GM18519 (cell line): ENCODE data around the gene SLC29A3.

Experiments
- ATAC-seq: cut with Tn5 transposase; IDR thresholded peaks from one replicate; pipeline ENCODE4 v1.9.1; 2021; ENCODE audit warnings: mild to moderate bottlenecking, moderate library complexity; ENCODE audit not compliant: unreplicated experiment, low FRiP score

The SLC29A3 gene

DNA sequence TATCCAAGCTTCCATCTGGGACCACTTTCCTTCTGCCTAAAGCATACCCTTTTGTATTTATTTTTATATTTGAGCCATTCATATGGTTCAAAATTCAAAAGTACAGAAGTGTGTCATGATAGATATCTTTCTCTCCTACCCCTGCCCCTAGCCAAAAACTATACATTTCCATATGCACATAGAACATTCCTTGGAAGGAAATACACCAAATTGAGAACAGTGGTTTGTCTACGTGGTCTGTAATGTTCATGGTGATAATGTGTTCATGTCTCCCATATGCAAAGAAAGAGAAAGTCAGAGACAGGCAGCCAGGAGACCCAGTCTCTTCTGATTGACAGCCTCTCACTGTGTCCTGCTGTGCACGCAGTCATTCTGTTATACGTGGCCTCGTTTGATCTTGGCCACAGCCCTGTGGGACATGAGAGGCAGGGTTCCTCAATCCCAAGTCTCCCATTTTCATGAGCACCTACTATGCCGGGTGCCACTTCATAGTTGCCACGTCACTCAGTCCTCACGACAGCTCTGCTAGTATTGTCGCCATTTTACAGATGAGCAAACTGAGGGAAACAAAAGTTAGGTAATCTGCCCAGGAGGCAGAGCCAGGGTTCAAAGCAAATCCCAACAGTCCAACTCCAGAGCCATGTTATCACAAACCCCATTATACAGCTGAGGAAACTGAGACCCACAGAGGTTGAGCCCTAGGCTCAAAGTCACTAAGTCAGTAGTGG lies 69.7 kb downstream of the SLC29A3 start:
- ATAC-seq: no peak

DNA sequence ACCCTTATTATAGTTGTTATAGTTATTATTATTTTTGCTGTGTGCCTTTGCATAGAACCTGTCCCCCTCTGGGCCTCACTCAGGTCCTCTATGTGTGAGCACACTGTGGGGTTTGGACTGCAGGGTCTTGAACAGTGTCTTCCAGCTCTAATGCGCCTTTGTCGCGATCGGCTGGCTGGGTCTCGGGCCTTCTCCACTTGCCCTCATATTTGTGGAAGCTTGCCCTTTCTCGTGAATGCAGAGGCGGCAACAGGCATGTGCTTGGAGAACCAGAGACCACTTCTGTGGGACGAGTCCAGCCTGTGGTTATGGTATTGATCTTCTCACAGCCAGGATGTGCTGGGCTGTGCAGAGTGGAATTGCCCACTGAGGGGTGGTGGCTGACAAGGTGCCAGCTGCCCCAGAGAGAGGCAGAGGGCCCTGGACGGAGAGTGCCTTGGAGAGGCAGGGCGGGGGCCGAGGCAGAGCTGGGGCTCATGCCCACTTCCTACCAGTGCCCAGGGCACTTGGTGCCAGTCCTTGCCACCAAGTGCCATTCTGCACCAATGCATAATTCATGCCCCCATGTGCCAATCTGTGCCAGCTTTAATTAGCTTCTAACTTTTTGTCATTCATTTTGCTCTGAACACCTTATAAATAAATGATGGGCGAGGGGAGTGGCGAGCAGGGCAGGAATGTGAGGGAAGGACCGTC lies 70.9 kb downstream of the SLC29A3 start:
- no peak for ATAC-seq

DNA sequence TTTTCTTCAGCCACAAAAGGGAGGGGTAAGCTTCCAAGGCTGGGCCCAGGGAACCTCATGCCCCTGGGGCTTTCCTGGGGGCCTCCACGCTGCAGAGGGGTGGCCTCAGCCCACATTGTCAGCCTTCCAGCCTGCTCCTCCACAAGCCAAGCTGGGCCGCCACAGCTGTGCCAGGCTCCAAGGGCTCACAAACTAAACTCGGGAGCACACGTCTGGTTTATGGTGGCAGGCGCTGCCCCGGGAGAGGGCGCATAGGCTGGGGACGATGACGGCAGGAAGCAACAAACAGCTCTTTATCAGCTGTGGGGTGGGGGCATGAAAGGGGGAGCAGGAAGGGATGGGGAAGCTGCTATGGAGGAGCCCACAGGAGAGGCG lies 71.4 kb downstream of the SLC29A3 start:
- ATAC-seq: no peak

DNA sequence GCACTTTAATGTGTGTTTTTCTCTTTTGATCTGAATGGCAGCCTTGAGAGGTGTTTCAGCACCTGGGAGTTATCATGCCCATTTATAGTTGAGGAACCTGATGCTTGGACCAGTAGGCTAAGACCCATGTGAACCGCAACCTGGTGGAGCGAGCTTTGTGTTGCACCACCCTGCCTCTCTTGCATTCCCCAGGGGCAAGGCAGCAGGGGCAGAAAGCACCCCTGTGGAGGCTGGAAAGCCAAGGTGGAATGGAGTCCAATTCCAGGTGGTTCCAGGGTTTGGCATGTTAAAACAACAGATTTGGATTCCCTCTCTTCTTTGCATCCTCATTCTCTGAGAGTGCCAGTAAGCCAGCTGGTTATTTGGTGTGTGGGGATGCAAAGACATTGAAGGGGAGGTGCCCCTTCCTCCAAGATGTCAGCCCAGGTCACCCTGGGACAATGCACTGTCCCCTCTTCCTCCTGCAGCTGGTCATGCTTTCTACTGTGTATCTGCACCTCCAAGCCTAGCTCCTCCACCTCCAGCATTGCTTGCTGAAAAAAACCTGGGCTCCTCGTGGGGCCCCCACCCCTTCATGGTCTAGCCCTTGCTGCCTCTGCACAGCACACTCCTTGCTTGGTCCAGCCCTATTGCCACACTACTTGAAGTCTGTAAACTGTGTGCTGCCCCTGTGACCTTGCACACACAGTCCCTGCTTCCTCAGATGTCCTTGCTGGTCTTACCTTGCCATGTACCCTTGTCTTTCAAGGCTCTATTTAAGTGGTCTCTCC lies 72.0 kb downstream of the SLC29A3 start:
- no peak for ATAC-seq

DNA sequence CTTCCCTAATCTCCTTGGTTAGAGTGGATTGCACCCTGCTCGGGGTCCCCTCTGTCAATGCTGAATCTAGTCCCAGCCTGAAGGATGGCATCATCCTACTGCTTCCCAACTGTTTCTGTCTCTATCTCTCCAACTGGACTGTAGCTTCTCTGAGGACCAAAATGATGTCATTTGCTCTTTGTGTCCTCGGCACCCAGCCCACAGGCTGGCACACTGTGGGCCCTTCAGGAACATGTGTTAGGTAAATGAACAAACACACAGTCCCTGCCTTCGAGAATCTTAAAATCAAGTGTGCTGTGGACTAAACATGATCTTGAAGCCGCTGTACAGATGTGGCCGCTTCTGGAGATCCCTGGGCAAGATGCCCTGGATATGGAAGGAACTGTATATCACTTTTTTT lies 72.6 kb downstream of the SLC29A3 start:
- no peak for ATAC-seq

DNA sequence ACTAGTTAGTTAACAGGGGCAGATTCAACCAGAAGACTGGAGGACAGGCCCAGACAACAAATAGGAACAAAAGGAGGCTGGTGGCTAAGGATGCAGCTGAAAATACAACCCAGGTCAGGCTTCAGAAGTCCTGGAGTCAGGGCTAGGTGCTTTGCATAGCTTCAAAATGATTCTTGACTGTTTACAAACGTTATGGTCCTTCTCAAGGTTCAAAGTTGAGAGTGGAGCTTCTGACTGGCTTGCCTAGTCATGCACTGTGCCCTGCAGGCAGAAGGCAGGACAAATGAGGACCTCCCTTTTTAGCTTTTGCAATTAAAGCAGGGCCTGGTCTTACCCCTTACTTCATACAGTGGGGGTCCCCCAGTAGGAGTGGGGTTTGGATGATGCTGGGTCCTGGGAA lies 73.2 kb downstream of the SLC29A3 start:
- ATAC-seq: no peak

DNA sequence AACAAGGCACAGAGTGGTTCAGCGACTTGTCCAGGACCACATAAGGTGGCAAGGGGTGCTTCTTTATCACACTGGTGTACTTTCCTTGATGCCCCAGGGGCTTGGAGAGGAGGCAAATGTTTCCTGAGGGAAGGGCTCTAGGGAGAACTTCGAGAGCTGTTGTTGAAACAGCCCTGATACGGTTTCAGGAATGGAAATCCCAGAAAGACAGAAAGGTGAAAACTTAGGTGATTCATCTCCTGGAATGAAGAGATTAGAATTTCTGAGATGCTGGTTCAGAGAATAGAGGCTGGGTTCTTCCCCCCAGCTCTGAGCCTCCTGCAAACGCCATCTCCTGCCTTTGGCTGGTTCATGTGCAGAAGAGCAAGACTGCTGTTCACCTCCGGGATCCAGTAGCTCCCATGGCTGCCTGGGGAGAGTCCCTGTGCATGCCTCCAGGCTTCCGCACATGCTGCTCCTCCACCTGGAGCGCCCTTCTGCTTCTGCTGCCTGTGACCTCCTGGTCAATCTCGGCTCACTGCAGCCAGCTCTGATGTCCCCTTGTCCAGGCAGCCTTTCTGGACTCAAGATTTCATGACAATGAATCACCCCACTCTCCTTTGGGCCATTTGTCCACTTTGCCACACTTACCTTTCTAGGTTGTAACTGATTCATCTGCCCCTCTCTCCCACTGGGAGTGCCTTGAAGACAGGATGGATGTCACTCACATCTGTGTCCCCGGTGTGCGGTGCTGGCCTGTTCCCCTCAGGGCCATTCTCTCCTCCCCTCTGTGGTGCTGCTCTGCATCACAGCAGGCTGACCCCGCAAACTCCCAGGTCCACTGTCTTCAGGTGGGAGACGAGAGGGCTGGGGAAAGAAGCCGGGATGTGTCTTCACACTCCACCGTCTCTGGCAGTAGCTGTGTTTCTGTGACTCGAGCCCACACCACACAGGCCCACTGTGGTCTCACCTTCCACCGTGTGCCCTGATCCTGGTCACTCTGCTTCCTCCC lies 74.0 kb downstream of the SLC29A3 start:
- no peak for ATAC-seq

DNA sequence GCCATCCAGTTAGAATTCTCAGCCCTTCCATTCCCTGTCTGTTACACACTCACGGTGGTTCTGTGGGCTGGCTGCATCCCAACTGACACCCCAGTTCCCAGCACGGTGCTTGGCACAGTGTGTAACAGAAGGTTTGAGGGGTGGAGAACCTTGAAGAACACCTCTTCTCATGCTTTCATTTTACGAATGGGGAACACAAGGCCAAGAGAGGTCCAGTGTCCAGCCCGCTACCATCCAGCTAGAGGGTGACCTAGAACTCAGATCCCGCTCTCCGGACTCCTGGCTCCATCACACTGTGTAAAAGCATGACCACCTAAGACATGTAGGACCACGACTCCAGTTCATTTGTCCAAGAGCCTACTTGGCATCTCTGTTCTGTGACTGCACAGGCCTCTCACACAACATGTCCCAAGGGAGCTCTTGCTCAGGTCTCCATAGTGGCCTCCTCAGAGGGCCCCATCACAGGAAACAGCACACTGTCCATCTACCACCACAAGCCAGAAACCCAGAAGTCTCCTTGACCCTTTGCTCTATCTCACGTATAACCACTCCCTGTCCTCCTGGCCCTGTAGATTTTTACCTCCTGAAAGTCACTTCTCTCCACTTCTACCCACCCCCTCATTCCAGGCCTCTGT lies 74.9 kb downstream of the SLC29A3 start:
- no peak for ATAC-seq

DNA sequence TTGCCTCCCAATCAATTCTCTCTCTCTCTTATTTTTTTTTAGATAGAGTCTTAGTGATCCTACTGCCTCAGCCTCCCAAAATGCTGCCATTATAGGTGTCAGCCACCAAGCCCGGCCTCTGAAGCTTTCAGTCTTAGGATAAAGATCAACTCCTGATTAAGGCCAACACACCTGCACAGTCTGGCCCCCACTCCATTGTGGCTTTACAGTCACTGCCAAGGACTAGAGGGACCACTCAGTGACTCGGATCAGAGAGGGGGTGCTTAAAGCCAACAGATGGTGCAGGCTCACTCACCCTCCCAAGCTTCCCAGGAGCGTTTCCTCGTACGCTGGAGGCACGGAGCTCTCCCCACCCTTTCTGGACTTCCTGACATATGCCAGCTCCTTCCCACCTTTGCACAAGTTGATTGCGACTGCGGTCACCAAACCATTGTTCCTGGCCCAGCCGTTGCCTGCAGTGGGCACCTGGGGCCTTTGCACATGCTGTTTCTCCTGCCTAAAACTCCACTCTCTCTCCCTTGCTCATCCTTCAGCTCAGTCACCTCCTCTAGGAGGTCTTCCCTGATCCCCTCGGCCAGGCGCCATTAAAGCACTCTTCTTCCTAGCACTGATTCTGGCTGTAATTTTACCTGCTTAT lies 76.0 kb downstream of the SLC29A3 start:
- ATAC-seq: no peak

DNA sequence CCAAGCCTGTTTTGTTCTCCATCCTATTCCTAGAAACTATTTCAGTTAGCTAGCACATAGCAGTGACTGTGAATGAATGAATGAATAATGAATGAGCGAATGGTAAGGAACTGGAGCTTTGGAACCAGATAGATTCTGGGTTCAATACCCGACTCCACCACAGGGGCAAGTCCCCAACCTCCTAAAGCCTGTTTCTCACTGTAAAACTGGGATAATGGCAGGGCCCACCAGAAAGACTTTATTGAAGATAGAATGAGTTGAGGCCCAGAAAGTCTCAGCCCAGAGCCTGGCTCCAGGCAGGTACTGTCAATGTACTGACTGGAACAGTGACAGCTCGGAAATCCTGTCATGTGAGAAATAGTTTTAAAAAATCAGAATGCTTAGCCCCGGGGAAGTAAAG lies 76.6 kb downstream of the SLC29A3 start:
- no peak for ATAC-seq

DNA sequence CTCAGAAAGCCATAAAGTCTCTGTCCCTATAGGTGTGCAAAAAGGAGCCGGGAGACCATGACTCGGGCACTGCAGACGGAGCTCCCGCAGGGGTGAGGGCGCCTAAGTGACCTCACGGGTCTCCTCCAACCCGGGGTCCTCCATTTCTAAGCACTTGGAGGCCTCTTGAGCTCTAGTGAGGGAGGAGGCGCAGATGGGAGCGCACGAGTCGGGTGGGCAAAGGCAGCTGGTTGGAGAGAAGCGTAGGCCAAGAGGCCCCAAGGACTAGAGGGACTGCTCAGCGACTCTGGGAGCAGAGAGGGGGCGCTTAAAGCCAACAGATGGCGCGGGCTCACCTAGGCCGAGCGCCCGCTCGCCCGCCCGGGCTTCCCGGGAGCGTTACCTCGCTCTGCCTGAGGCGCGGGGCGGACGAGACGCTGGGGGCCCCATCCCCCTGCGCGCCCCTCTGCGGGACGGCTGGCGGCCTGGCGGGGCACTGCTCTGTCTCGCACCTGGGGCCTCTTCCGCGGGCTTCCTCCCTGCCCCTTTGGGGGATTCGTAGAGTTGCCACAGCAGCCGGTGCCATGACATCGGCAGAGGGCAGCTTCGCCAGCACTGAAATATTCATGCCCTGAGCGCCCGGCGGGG lies 77.1 kb downstream of the SLC29A3 start:
- ATAC-seq: no peak

DNA sequence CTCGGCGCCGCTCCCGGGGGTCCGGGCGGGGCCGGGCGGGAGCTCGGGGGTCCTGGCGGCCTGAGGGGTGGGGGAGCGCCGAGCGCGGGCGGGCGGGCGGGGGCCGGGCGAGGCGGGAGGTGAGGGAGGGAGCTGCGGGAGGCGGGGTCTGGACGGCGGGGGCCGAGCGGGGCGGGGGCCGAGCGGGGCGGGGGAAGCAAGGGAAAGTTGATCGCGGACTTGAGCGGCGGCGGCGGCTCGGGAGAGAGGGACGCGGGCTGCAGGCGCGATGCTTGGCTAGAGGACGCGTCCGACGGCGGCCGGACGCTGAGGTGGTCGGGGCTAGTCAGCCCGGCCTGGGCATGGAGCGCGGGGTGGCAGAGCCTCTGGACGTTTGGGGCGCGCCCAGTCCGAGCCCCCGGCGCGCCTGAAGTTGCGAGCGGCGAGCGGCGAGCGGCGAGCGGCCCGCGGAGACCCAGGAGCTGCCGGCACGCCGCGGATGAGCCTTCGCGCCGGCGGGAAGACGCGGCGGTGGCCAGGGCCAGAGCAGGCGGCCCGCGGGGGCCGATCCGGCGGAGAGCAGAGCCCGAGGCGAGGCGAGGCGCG lies 77.7 kb downstream of the SLC29A3 start, which contains the start of gene CDH23:
Gene CDH23 (plus strand): TSS at position 210 of the 585 bp plus-strand sequence. CDS start 42,912 bp downstream, outside the sequence.
- ATAC-seq: no peak

DNA sequence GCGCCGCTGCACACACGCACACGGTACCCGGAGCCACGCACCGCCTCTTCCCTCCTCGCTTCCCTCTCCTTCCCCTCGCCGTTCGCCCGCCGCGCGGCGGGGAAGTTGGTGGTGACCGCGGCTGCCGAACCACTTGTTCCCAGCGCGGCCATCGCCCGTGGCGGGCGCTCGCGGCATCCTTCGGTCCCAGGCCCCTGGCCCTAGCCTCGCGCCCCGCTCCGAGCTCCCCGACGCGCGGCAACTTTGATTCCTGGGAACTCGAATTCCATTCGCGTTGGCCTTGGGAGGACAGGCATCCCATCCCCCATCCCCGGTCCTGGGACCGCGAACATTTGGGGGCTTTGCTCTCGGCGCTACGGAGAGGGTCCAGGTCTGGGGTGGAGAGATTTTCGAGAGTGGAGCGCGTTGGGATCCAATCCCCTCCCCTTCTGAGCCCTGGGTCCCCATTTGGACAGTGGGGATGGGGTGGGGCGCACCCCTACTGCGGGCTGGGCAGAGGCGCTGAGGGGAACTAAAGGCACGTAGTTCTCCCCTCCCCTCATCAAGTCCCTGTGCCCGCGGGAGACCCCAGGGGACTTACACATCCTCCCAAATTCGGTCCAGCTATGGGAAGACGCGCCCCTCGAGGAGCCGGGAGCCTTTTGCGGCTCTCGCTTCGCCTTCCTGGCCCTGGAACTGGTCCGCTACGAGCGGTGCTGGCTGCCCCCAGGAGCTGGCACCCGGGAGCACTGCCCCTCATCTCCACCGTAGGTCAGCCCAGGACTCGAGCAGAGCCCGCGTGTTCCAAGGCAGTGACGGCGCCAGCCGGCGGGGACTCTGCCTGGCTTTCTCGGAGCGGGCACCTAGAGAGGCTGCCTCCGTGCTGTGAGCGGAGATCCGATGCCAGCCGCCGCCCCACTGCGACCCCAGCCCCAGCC lies 78.5 kb downstream of the SLC29A3 start:
- no peak for ATAC-seq

DNA sequence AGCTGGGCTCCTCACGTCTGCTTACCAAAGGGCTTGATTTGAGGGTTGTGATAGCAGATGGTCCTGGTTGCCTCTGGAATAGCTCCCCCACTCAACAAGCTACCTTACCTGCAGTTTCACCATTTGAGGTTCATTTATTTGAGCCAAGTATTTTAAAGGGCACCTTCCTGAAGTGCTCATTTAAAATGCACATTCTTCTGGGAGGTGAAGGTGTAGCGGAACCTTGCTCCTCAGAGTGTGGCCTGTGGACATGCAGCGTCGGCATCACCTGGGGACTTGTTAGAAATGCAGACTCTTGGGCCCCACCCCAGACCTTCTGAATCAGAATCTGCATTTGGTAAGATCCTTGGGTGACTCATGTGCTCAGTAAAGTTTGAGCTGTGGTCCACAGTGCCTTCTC lies 79.9 kb downstream of the SLC29A3 start:
- no peak for ATAC-seq

DNA sequence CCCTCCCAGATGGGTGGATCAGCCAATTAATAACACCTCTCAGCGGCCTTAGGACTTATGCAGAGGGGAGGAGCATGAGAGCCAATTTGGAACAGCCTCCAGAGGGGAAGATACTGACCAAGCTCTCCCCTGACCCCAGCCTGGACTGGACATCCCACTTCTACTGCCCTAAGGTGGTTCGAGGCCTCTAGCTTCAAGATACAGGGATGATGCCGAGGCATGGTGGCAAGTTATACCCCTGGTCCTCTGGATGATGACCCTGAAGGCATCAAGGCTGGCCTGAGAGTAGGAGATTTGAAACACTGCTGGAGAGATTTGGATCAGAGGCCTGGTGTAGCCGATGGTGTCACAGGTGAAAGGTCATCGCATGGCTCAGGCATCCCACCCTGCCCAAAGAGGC lies 80.9 kb downstream of the SLC29A3 start:
- no peak for ATAC-seq

DNA sequence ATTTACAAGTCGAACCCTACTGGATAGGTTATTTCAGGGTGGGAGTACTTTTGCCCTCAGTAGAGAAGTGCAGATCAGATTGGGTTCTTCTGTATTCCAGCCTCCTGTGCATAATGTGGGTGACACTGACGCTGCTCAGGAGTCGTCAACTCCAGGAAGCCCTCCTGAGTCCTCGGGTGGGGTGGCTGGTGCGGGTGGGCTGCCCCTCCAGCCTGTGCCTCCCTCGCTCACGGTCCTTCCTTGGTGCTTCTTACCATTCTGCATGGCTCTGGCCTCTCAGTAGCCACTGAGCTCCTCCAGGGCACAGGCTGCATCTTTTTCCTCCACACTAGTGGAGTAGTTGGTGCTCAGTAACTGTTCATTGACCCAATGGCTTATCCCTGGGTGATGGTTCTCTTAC lies 82.0 kb downstream of the SLC29A3 start:
- ATAC-seq: no peak

DNA sequence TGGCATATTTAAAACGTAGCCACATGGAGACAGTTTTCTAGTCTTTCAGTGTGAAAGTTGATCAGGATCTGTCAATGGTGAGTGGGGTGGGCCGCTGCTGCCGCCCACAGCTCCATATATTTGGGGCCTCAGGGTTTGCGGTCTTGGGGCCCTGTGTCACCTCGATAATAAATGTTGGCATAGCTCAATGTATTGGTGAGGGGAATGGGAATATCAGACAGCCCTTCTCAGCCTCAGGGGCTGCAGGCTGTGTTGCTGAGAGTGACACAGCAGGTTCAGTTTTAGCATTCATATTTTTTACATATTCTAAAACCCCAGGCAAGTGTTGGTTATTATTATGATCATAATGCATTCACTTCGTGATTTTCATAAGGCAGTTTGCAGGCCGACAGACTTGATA lies 82.9 kb downstream of the SLC29A3 start:
- no peak for ATAC-seq
